Mucosa of descending colon (tissue), 3 donors: ENCODE measurements around the gene LILRA2. TPM values are rescaled to one million over a fixed set of nuclear protein-coding genes. Genes with fewer than 3 reads are reported as not detected.

Source experiments
- ATAC-seq: fragments of 200-7000 bp; cut with Tn5 transposase; one replicate; pipeline ENCODE4 v1.9.1; 2020; ENCODE audit warnings: mild to moderate bottlenecking, moderate library complexity
- DNase-seq, 3 donors: peaks; one replicate each; pipeline ENCODE4 v3.0.0-alpha.2; 2020
- H3K36me3 ChIP-seq: fragments of 200-600 bp; one replicate; pipeline ENCODE4 v1.8.0; 2021; ENCODE audit warnings: low read depth, mild to moderate bottlenecking
- H3K4me1 ChIP-seq: fragments of 200-600 bp; one replicate; pipeline ENCODE4 v1.8.0; 2021; ENCODE audit warnings: low read depth, mild to moderate bottlenecking
- H3K4me3 ChIP-seq: fragments of 200-600 bp; one replicate; pipeline ENCODE4 v1.8.0; 2021; ENCODE audit warnings: mild to moderate bottlenecking
- H3K9me3 ChIP-seq: fragments of 200-600 bp; one replicate; pipeline ENCODE4 v1.8.0; 2021; ENCODE audit warnings: mild to moderate bottlenecking
- intact Hi-C, 2 donors: fragments of 100-400 bp; cut with DNase I in 1 of 2; cut with micrococcal nuclease in 1 of 2; formaldehyde crosslinking; loops; one replicate each; pipeline versions ENCODE4 v1.11.0 to v1.11.1; 2022; cut with DNase I, micrococcal nuclease
- total RNA-seq, 3 donors: library from RNA; stranded (reverse); fragmentation: NEBNext Ultra II Directional in 2 of 3; extraction: Animal tissue kit (Norgen Biotek cat#: 25700) in 2 of 3; gene quantifications; one replicate each; pipeline versions ENCODE4 v1.2.1 to v1.2.4, GENCODE V29; 2021 to 2023
- TF ChIP-seq, protein P1 (sequence below): fragments of 200-600 bp; IDR thresholded peaks from one replicate; pipeline ENCODE4 v1.8.0; 2022; ENCODE audit warnings: antibody characterized with exemption, mild to moderate bottlenecking
- donor health status: DM: no; HTN: no; CAD: no; lungs with moderate emphysema.
- donor health status: DM: no; HTN: no; CAD: no.
- donor health status: DM: no; HTN: yes; CAD: no.

LILRA2 gene
- total RNA-seq, 3 donors from 2014 or later: 0.20 to 4.9 (median 2.6) TPM

DNA sequence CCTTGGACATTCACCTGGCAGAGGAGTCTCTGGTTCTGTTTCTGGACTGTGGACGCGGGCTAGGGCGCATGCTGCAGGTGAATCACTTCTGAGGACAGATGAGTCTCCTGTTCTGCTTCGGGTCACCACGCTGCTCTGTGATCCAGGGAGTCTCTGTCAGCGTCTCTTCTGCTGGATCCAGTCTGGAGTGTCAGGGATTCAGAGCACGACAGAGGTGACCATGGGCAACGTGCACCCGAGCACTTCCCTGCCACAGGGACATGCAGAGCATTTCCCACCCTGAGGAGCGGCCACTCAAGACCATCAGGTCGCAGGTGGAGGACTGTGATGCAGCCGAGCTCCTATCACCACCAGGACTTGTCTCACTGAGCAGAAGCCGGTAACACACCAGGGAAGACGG, 24.4 kb upstream of the LILRA2 start:
- intact Hi-C loops: no loop called here
- no peak for ATAC-seq
- TF ChIP-seq, protein P1, sequence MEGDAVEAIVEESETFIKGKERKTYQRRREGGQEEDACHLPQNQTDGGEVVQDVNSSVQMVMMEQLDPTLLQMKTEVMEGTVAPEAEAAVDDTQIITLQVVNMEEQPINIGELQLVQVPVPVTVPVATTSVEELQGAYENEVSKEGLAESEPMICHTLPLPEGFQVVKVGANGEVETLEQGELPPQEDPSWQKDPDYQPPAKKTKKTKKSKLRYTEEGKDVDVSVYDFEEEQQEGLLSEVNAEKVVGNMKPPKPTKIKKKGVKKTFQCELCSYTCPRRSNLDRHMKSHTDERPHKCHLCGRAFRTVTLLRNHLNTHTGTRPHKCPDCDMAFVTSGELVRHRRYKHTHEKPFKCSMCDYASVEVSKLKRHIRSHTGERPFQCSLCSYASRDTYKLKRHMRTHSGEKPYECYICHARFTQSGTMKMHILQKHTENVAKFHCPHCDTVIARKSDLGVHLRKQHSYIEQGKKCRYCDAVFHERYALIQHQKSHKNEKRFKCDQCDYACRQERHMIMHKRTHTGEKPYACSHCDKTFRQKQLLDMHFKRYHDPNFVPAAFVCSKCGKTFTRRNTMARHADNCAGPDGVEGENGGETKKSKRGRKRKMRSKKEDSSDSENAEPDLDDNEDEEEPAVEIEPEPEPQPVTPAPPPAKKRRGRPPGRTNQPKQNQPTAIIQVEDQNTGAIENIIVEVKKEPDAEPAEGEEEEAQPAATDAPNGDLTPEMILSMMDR: no peak

DNA sequence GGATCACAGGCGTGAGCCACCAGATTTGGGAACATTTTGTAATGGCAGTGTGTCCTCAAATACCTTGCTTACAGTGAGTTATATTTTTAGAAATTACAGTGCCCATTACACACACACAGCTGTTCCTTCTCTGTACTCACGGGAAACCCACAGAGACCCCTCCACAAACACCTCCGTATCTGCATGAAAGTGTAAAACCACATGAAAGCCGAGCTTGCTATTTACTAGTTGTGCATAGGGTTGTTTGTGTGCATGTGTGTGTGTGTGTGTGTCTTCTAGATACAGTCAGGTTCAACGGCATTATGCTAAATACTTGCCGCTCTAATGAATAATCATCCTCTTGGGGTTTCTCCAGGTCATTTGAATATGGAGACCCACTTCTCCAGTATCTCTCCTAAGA, 22.3 kb upstream of the LILRA2 start:
- Histone ChIP-seq H3K36me3 (no peaks in the 10 kb centered on the region), H3K4me1 (no peaks in the 10 kb centered on the region), H3K9me3 (no peaks in the 10 kb centered on the region), H3K4me3 (no peak overlapping the region)
- no peak for ATAC-seq
- TF ChIP-seq, protein P1: no peak
- no peak for DNase-seq
- intact Hi-C loops: no loop called here

More for the DNA sequence above, 24.4 kb upstream of the LILRA2 start:
- no peak overlapping the region for H3K4me3 ChIP-seq
- no peak for DNase-seq
- no peaks in the 10 kb centered on the region for H3K9me3 ChIP-seq
- no peaks in the 10 kb centered on the region for H3K4me1 ChIP-seq
- no peaks in the 10 kb centered on the region for H3K36me3 ChIP-seq

DNA sequence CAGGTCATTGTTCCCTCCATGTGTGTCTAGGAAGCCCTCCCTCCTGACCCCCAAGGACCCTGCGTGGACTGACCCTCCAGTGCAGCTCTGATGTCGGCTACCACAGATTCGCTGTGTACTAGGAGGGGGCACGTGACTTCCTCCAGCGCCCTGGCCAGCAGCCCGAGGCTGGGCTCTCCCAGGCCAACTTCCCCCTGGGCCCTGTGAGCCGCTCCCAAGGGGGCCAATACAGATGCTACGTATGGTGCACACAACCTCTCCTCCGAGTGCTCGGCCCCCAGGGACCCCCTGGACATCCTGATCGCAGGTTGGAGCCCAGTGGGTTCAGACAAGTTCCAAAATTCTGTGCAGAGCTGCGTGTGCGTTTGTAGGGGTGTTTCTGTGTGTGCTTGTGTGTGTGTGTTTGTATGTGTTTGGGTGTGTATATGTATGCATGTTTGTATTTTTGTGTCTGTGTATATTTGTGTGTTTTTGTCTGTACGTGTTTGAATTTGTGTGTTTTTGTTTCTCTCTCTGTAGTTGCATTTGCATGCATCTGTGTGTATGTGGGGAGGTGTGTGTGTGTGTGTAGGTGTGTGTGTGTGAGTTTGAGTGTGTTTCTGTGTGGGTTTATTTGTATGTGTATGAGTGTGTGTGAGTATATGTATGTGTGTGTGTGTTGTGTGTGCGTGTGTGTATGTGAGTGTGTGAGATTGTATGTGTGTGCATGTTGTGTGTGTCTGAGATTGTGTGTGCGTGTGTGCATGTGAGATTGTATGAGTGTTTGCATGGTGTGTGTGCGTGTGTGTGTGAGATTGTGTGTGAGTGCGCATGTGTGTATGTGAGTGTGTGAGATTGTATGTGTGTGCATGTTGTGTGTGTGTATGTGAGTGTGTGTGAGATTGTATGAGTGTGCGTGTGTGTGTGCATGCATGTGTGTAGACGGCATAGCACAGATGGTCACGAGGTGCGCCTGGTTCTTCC, 21.4 kb upstream of the LILRA2 start:
- intact Hi-C loops: no loop called here
- Histone ChIP-seq H3K4me3 (no peak overlapping the region), H3K36me3 (no peaks in the 10 kb centered on the region), H3K4me1 (no peaks in the 10 kb centered on the region), H3K9me3 (no peaks in the 10 kb centered on the region)
- ATAC-seq: no peak
- TF ChIP-seq, protein P1: no peak
- DNase-seq: peak in 1 of 3 donors; percentile 18

DNA sequence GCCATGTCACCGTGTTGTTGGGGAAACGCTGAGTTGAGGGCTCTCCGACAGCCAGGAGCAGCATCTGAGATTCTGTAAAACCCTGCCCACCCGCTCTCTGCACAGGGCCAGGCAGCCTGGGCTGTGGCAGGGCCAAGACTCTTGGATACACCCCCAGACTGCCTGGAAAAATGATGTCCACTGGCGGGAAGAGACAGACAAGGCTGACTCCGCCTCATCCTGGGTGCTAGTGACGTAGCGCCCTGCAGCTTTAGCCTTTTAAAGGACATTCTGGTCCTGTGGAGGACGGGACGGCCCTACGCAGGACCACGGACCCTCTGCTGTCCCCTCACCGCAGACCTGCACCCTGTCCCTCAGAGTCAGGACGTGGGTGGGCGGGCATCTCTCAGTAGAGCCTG, 20.7 kb upstream of the LILRA2 start:
- TF ChIP-seq, protein P1: no peak
- DNase-seq: no peak
- Histone ChIP-seq H3K4me1 (no peaks in the 10 kb centered on the region), H3K36me3 (no peaks in the 10 kb centered on the region), H3K9me3 (no peaks in the 10 kb centered on the region), H3K4me3 (no peak overlapping the region)
- no peak for ATAC-seq
- intact Hi-C loops: no loop called here

DNA sequence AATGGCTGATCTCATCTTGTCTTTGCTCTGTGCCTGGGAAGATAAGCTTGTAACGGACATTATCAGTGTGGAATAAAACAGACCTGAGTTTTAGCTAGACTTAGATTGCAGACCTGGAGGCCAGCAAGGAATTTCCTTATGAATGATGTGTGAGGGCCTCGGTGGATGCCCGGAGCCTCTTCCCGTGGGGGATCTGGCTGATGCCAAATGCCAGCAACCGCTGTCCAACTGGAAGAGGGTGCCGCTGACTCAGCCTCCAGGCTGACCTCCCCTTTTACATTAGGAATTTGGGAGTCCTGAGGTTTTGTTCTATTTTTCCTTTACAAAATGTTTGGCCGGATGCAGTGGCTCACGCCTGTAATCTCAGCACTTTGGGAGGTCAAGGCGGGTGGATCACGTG, 19.6 kb upstream of the LILRA2 start:
- intact Hi-C loops: no loop called here
- no peak for DNase-seq
- no peaks in the 10 kb centered on the region for H3K36me3 ChIP-seq
- no peak overlapping the region for H3K4me3 ChIP-seq
- H3K9me3 ChIP-seq: no peaks in the 10 kb centered on the region
- TF ChIP-seq, protein P1: no peak
- no peak for ATAC-seq
- no peaks in the 10 kb centered on the region for H3K4me1 ChIP-seq
